Testis (tissue), 2 donors: ENCODE data around the gene AP1S3.

Experiments used
- CTCF ChIP-seq, 3 experiments: fragments of 450-650 bp in 2 of 3; fragments of 200-600 bp in 1 of 3; sonication (generic) in 1 of 3; IDR thresholded peaks; one replicate each; pipeline ENCODE4 v1.5.1; 2016 to 2019; ENCODE audit warnings: antibody characterized with exemption in 3 of 3, mild to moderate bottlenecking in 2 of 3, moderate library complexity in 1 of 3
- POLR2A ChIP-seq: fragments of 450-650 bp; IDR thresholded peaks from one replicate; pipeline ENCODE4 v1.6.1; 2017; ENCODE audit warnings: antibody characterized with exemption, mild to moderate bottlenecking, moderate library complexity

GRCh38 chr2:223820549-223820948 is 16.8 kb downstream of the AP1S3 start:
- TF ChIP-seq CTCF (IDR thresholded peaks at IDR 0.05) (no peak), POLR2A (no peak)
